ENCODE data around the gene RPL10A. TPM values are rescaled to one million over a fixed set of nuclear protein-coding genes. Genes with fewer than 3 reads are reported as not detected.

RPL10A gene
- total and polyA plus RNA-seq, 2 of the 8 experiments (the other 6 are each of a cell fraction or from before 2014, with no cell fraction given): 1,893 to 2,948 TPM

DNA sequence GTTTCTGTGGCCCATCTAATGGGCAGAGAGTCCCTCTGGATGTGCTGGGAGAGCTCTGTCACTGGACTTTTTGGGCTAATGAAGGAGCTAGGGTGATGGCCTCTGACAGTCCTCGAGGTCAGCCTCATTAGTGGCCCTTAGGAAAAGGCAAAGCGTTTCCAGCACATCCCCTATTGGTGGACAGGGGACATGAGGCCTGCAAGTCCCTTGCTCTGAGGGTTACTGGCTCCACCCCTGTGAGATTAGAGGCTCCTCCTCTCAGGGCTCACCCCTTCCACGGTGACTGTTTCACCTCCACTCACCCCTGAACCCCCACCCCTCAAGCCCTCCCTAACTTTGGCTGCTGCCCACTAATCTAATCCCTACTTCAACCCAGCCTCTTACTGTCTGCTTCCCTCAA, 28.9 kb upstream of the RPL10A start (continued):
- no peak for TF ChIP-seq NANOG (IDR thresholded peaks at IDR 0.05; ENCODE audit: insufficient read depth, low read depth, low read length, poor library complexity, severe bottlenecking)

Data from H1 (cell line).